ENCODE data around the gene BCL7A. TPM values are rescaled to one million over a fixed set of nuclear protein-coding genes. Genes with fewer than 3 reads are reported as not detected.

BCL7A gene
- 14.0 TPM for polyA plus RNA-seq (2013, experiment 1 of 2)
- 10.5 TPM for polyA plus RNA-seq (2013, experiment 2 of 2)

GRCh38 chr12:122021822-122022392 lies at the start of gene BCL7A:
BCL7A (plus strand) TSS chr12:122021884; CDS start chr12:122022092, 208 bp downstream.
- peaks cover 11% of the 10 kb centered on the region for H3K4me1 ChIP-seq (ENCODE audit: control insufficient read depth, insufficient read depth, low read length, poor library complexity, severe bottlenecking)
- H3K36me3 ChIP-seq (ENCODE audit: control insufficient read depth, insufficient read depth, low read length), result no peaks in the 10 kb centered on the region
- H3K9me3 ChIP-seq (ENCODE audit: control insufficient read depth, low read length), result peaks cover 12% of the 10 kb centered on the region
- no peak within 1 kb of the TSS for H3K27ac ChIP-seq (ENCODE audit: low read depth, low read length, severe bottlenecking)
- peak within 1 kb of the TSS; percentile 62 for H3K4me3 ChIP-seq (ENCODE audit: extremely low read depth, insufficient read depth, low read length, poor library complexity, severe bottlenecking)
- WGBS, 2 experiments (ENCODE audit: insufficient coverage in 2 of 2), result 0 to 1% methylated on average over 56 to 64 of the region's 83 CpGs

- 87 to 95% methylated on average over 6 to 9 of the region's 13 CpGs for WGBS, 2 experiments (ENCODE audit: insufficient coverage in 2 of 2)
Observed at GRCh38 chr12:121974026-121974985, 47.4 kb upstream of the BCL7A start.

GRCh38 chr12:121975021-121975420 lies 46.7 kb upstream of the BCL7A start:
- WGBS, 2 experiments (ENCODE audit: insufficient coverage in 2 of 2), result 94 to 97% methylated on average over 5 to 6 of the region's 6 CpGs

More at GRCh38 chr12:121974026-121974985, 47.4 kb upstream of the BCL7A start:
- Histone ChIP-seq H3K36me3 (ENCODE audit: control insufficient read depth, insufficient read depth, low read length) (no peaks in the 10 kb centered on the region), H3K9me3 (ENCODE audit: control insufficient read depth, low read length) (no peaks in the 10 kb centered on the region), H3K4me1 (ENCODE audit: control insufficient read depth, insufficient read depth, low read length, poor library complexity, severe bottlenecking) (no peaks in the 10 kb centered on the region), H3K4me3 (ENCODE audit: extremely low read depth, insufficient read depth, low read length, poor library complexity, severe bottlenecking) (no peak overlapping the region), H3K27ac (ENCODE audit: low read depth, low read length, severe bottlenecking) (no peak overlapping the region)

GRCh38 chr12:121976950-121977349 lies 44.7 kb upstream of the BCL7A start:
- no peaks in the 10 kb centered on the region for H3K36me3 ChIP-seq (ENCODE audit: control insufficient read depth, insufficient read depth, low read length)
- 100% methylated on average over 3 of the region's 5 CpGs; no CpG with 5 or more reads in 1 of the 2 experiments for WGBS, 2 experiments (ENCODE audit: insufficient coverage in 2 of 2)
- no peaks in the 10 kb centered on the region for H3K9me3 ChIP-seq (ENCODE audit: control insufficient read depth, low read length)
- H3K27ac ChIP-seq (ENCODE audit: low read depth, low read length, severe bottlenecking), result no peak overlapping the region
- H3K4me3 ChIP-seq (ENCODE audit: extremely low read depth, insufficient read depth, low read length, poor library complexity, severe bottlenecking), result no peak overlapping the region
- H3K4me1 ChIP-seq (ENCODE audit: control insufficient read depth, insufficient read depth, low read length, poor library complexity, severe bottlenecking), result no peaks in the 10 kb centered on the region

More at GRCh38 chr12:121975021-121975420, 46.7 kb upstream of the BCL7A start:
- Histone ChIP-seq H3K9me3 (ENCODE audit: control insufficient read depth, low read length) (no peaks in the 10 kb centered on the region), H3K27ac (ENCODE audit: low read depth, low read length, severe bottlenecking) (no peak overlapping the region), H3K4me3 (ENCODE audit: extremely low read depth, insufficient read depth, low read length, poor library complexity, severe bottlenecking) (no peak overlapping the region), H3K36me3 (ENCODE audit: control insufficient read depth, insufficient read depth, low read length) (no peaks in the 10 kb centered on the region), H3K4me1 (ENCODE audit: control insufficient read depth, insufficient read depth, low read length, poor library complexity, severe bottlenecking) (no peaks in the 10 kb centered on the region)

GRCh38 chr12:121980191-121980891 lies 41.3 kb upstream of the BCL7A start:
- Histone ChIP-seq H3K27ac (ENCODE audit: low read depth, low read length, severe bottlenecking) (no peak overlapping the region), H3K4me3 (ENCODE audit: extremely low read depth, insufficient read depth, low read length, poor library complexity, severe bottlenecking) (no peak overlapping the region), H3K9me3 (ENCODE audit: control insufficient read depth, low read length) (no peaks in the 10 kb centered on the region), H3K36me3 (ENCODE audit: control insufficient read depth, insufficient read depth, low read length) (no peaks in the 10 kb centered on the region), H3K4me1 (ENCODE audit: control insufficient read depth, insufficient read depth, low read length, poor library complexity, severe bottlenecking) (no peaks in the 10 kb centered on the region)
- 79 to 85% methylated on average over 7 to 10 of the region's 11 CpGs for WGBS, 2 experiments (ENCODE audit: insufficient coverage in 2 of 2)

- 91 to 95% methylated on average over 11 to 12 of the region's 14 CpGs for WGBS, 2 experiments (ENCODE audit: insufficient coverage in 2 of 2)
- no peaks in the 10 kb centered on the region for H3K4me1 ChIP-seq (ENCODE audit: control insufficient read depth, insufficient read depth, low read length, poor library complexity, severe bottlenecking)
- H3K27ac ChIP-seq (ENCODE audit: low read depth, low read length, severe bottlenecking), result no peak overlapping the region
- no peaks in the 10 kb centered on the region for H3K36me3 ChIP-seq (ENCODE audit: control insufficient read depth, insufficient read depth, low read length)
- H3K4me3 ChIP-seq (ENCODE audit: extremely low read depth, insufficient read depth, low read length, poor library complexity, severe bottlenecking), result no peak overlapping the region
- no peaks in the 10 kb centered on the region for H3K9me3 ChIP-seq (ENCODE audit: control insufficient read depth, low read length)
Observed at GRCh38 chr12:121980892-121981272, 40.8 kb upstream of the BCL7A start.

GRCh38 chr12:121981456-121981855 lies 40.2 kb upstream of the BCL7A start:
- 93% methylated on average over 6 to 7 of the region's 8 CpGs for WGBS, 2 experiments (ENCODE audit: insufficient coverage in 2 of 2)
- Histone ChIP-seq H3K27ac (ENCODE audit: low read depth, low read length, severe bottlenecking) (no peak overlapping the region), H3K4me3 (ENCODE audit: extremely low read depth, insufficient read depth, low read length, poor library complexity, severe bottlenecking) (no peak overlapping the region), H3K4me1 (ENCODE audit: control insufficient read depth, insufficient read depth, low read length, poor library complexity, severe bottlenecking) (no peaks in the 10 kb centered on the region), H3K9me3 (ENCODE audit: control insufficient read depth, low read length) (no peaks in the 10 kb centered on the region), H3K36me3 (ENCODE audit: control insufficient read depth, insufficient read depth, low read length) (no peaks in the 10 kb centered on the region)

- 92 to 95% methylated on average over 5 to 6 of the region's 6 CpGs for WGBS, 2 experiments (ENCODE audit: insufficient coverage in 2 of 2)
- H3K9me3 ChIP-seq (ENCODE audit: control insufficient read depth, low read length), result no peaks in the 10 kb centered on the region
Observed at GRCh38 chr12:121982950-121983349, 38.7 kb upstream of the BCL7A start.

GRCh38 chr12:121983536-121984210 lies 38.0 kb upstream of the BCL7A start:
- WGBS, 2 experiments (ENCODE audit: insufficient coverage in 2 of 2), result 86 to 89% methylated on average over 3 to 5 of the region's 13 CpGs
- H3K36me3 ChIP-seq (ENCODE audit: control insufficient read depth, insufficient read depth, low read length), result no peaks in the 10 kb centered on the region
- no peaks in the 10 kb centered on the region for H3K9me3 ChIP-seq (ENCODE audit: control insufficient read depth, low read length)
- H3K4me1 ChIP-seq (ENCODE audit: control insufficient read depth, insufficient read depth, low read length, poor library complexity, severe bottlenecking), result no peaks in the 10 kb centered on the region
- no peak overlapping the region for H3K27ac ChIP-seq (ENCODE audit: low read depth, low read length, severe bottlenecking)
- H3K4me3 ChIP-seq (ENCODE audit: extremely low read depth, insufficient read depth, low read length, poor library complexity, severe bottlenecking), result no peak overlapping the region

More at GRCh38 chr12:121982950-121983349, 38.7 kb upstream of the BCL7A start:
- Histone ChIP-seq H3K36me3 (ENCODE audit: control insufficient read depth, insufficient read depth, low read length) (no peaks in the 10 kb centered on the region), H3K4me3 (ENCODE audit: extremely low read depth, insufficient read depth, low read length, poor library complexity, severe bottlenecking) (no peak overlapping the region), H3K4me1 (ENCODE audit: control insufficient read depth, insufficient read depth, low read length, poor library complexity, severe bottlenecking) (no peaks in the 10 kb centered on the region), H3K27ac (ENCODE audit: low read depth, low read length, severe bottlenecking) (no peak overlapping the region)
